Hepatocyte (in vitro differentiated cells): ENCODE results near the gene B4GALT2. TPM values are rescaled to one million over a fixed set of nuclear protein-coding genes. Genes with fewer than 3 reads are reported as not detected.

Experiments used
- DNase-seq: peaks from one replicate; pipeline ENCODE4 v3.0.0-alpha.2; 2016; ENCODE audit warnings: low spot score
- H2AFZ ChIP-seq: fragments of 200-600 bp; sonication (generic); 2 replicates; pipeline ENCODE4 v1.6.0; 2016; ENCODE audit warnings: antibody characterized with exemption, mild to moderate bottlenecking
- H3K27ac ChIP-seq: fragments of 200-600 bp; sonication (generic); 2 replicates; pipeline ENCODE4 v1.5.1; 2016; ENCODE audit warnings: mild to moderate bottlenecking
- H3K27me3 ChIP-seq: fragments of 200-600 bp; sonication (generic); 2 replicates; pipeline ENCODE4 v1.6.1; 2016
- H3K36me3 ChIP-seq: fragments of 200-600 bp; sonication (generic); replicated peaks from 2 replicates; pipeline ENCODE4 v1.5.1; 2016; ENCODE audit warnings: low read depth; ENCODE audit not compliant: insufficient read depth
- H3K4me1 ChIP-seq: fragments of 200-600 bp; sonication (generic); 2 replicates; pipeline ENCODE4 v1.5.1; 2016; ENCODE audit warnings: mild to moderate bottlenecking, moderate library complexity; ENCODE audit not compliant: insufficient read depth
- H3K4me2 ChIP-seq: fragments of 200-600 bp; sonication (generic); 2 replicates; pipeline ENCODE4 v1.6.0; 2016
- H3K4me3 ChIP-seq: fragments of 200-600 bp; sonication (generic); 2 replicates; pipeline ENCODE4 v1.5.1; 2016; ENCODE audit warnings: mild to moderate bottlenecking
- H3K79me2 ChIP-seq: fragments of 200-600 bp; sonication (generic); 2 replicates; pipeline ENCODE4 v1.6.0; 2017; ENCODE audit warnings: mild to moderate bottlenecking
- H3K9me2 ChIP-seq: fragments of 200-600 bp; sonication (generic); replicated peaks from 2 replicates; pipeline ENCODE4 v1.6.0; 2017; ENCODE audit warnings: mild to moderate bottlenecking; ENCODE audit not compliant: insufficient read depth
- H3K9me3 ChIP-seq: fragments of 200-600 bp; sonication (generic); 2 replicates; pipeline ENCODE4 v1.5.1; 2016; ENCODE audit warnings: low read depth, mild to moderate bottlenecking
- H4K20me1 ChIP-seq: fragments of 200-600 bp; sonication (generic); 2 replicates; pipeline ENCODE4 v1.6.0; 2016; ENCODE audit warnings: mild to moderate bottlenecking; ENCODE audit not compliant: insufficient read depth, poor library complexity, severe bottlenecking
- CTCF ChIP-seq: fragments of 200-600 bp; sonication (generic); IDR thresholded peaks from 2 replicates; pipeline ENCODE4 v1.5.1; 2016; ENCODE audit warnings: antibody characterized with exemption, mild to moderate bottlenecking; ENCODE audit not compliant: poor library complexity
- EZH2 ChIP-seq: fragments of 200-600 bp; sonication (generic); IDR thresholded peaks from 2 replicates; pipeline ENCODE4 v1.6.1; 2016; ENCODE audit warnings: antibody characterized with exemption, mild to moderate bottlenecking, borderline replicate concordance
- EZH2phosphoT487 ChIP-seq: fragments of 200-600 bp; sonication (generic); IDR thresholded peaks from one replicate; pipeline ENCODE4 v1.6.1; 2018; ENCODE audit warnings: antibody characterized with exemption, mild to moderate bottlenecking, low read depth, moderate library complexity; ENCODE audit not compliant: unreplicated experiment, severe bottlenecking
- WGBS: methylation state at CpG from one replicate; pipeline ENCODE4 v1.1.6; 2016; ENCODE audit warnings: low lambda C conversion rate; ENCODE audit errors: missing lambda C conversion rate; 5-methylcytosine and 5-hydroxymethylcytosine counted together
- polyA plus RNA-seq: library from polyadenylated mRNA; unstranded; fragments of >200 nt; fragmentation: Nextera tagmentation; extraction: Ambion mirVana; gene quantifications from 2 replicates; pipeline ENCODE4 v1.2.1, GENCODE V29; 2016
- total RNA-seq: library from RNA; depleted of rRNA; stranded (reverse); fragments of >200 nt; gene quantifications from 2 replicates; pipeline ENCODE4 v1.2.3, GENCODE V29; 2014

The B4GALT2 gene
- total and polyA plus RNA-seq, 2 experiments from 2014 or later = 48.2 to 68.8 TPM

GRCh38 chr1:43981636-43982035, 2.6 kb downstream of the B4GALT2 start:
- WGBS = 99% methylated on average over 20 of the region's 20 CpGs
- H4K20me1 ChIP-seq = peaks cover 17% of the 10 kb centered on the region
- no peak overlapping the region for H3K4me3 ChIP-seq
- no peak overlapping the region for H3K27ac ChIP-seq
- DNase-seq = no peak
- H3K27me3 ChIP-seq = no peaks in the 10 kb centered on the region
- no peak overlapping the region for H3K4me2 ChIP-seq
- H3K36me3 ChIP-seq = no peaks in the 10 kb centered on the region
- H3K79me2 ChIP-seq = peaks cover 35% of the 10 kb centered on the region
- no peak overlapping the region for H2AFZ ChIP-seq
- no peaks in the 10 kb centered on the region for H3K9me3 ChIP-seq
- TF ChIP-seq CTCF = no peak
- no peak for TF ChIP-seq EZH2phosphoT487
- TF ChIP-seq EZH2 = no peak
- H3K4me1 ChIP-seq = peaks cover 28% of the 10 kb centered on the region
- no peaks in the 10 kb centered on the region for H3K9me2 ChIP-seq

GRCh38 chr1:43982241-43982640, 3.2 kb downstream of the B4GALT2 start:
- 94% methylated on average over 8 of the region's 8 CpGs for WGBS
- H3K27ac ChIP-seq = no peak overlapping the region
- H3K9me2 ChIP-seq = no peaks in the 10 kb centered on the region
- peaks cover 29% of the 10 kb centered on the region for H3K79me2 ChIP-seq
- H3K9me3 ChIP-seq = no peaks in the 10 kb centered on the region
- H3K4me1 ChIP-seq = peaks cover 29% of the 10 kb centered on the region
- H3K36me3 ChIP-seq = no peaks in the 10 kb centered on the region
- H4K20me1 ChIP-seq = peaks cover 11% of the 10 kb centered on the region
- no peak overlapping the region for H2AFZ ChIP-seq
- TF ChIP-seq CTCF (no peak), EZH2 (no peak), EZH2phosphoT487 (no peak)
- no peaks in the 10 kb centered on the region for H3K27me3 ChIP-seq
- no peak overlapping the region for H3K4me3 ChIP-seq
- DNase-seq = no peak
- H3K4me2 ChIP-seq = no peak overlapping the region

GRCh38 chr1:43982808-43983207, 3.8 kb downstream of the B4GALT2 start:
- 95% methylated on average over 15 of the region's 15 CpGs for WGBS

More at GRCh38 chr1:43982808-43983207, 3.8 kb downstream of the B4GALT2 start:
- TF ChIP-seq EZH2 (no peak), CTCF (no peak), EZH2phosphoT487 (no peak)
- peaks cover 5% of the 10 kb centered on the region for H4K20me1 ChIP-seq
- no peaks in the 10 kb centered on the region for H3K9me3 ChIP-seq
- no peaks in the 10 kb centered on the region for H3K9me2 ChIP-seq
- H3K4me1 ChIP-seq = peaks cover 26% of the 10 kb centered on the region
- no peak overlapping the region for H3K4me3 ChIP-seq
- no peaks in the 10 kb centered on the region for H3K27me3 ChIP-seq
- no peak overlapping the region for H3K27ac ChIP-seq
- H3K79me2 ChIP-seq = peaks cover 23% of the 10 kb centered on the region
- no peak for DNase-seq
- H2AFZ ChIP-seq = no peak overlapping the region
- H3K36me3 ChIP-seq = no peaks in the 10 kb centered on the region
- H3K4me2 ChIP-seq = no peak overlapping the region
